Erythroblast (primary cell): ENCODE measurements around the gene MGRN1.

Experiments used
- GATA1 ChIP-seq: IDR thresholded peaks from 2 replicates; pipeline ENCODE4 v1.6.1; 2011; ENCODE audit warnings: low read depth, mild to moderate bottlenecking, control low read depth, low read length, moderate library complexity
- POLR2A ChIP-seq: IDR thresholded peaks from 2 replicates; pipeline ENCODE4 v1.6.1; 2011; ENCODE audit warnings: mild to moderate bottlenecking, low read length

GRCh38 chr16:4663777-4664465 is 39.3 kb downstream of the MGRN1 start:
- no peak for TF ChIP-seq POLR2A
- TF ChIP-seq GATA1 = no peak
